ENCODE data around the gene LGALS9.

- TF ChIP-seq CREB1 (CRISPR knock-in tag; IDR thresholded peaks at IDR 0.05; ENCODE audit: low read depth), result no peak
- no peak for TF ChIP-seq EZH2phosphoT487 (IDR thresholded peaks at IDR 0.05; ENCODE audit: unreplicated experiment)
- TF ChIP-seq CTCF (conservative IDR thresholded peaks at IDR 0.05; ENCODE audit: low read depth in 2 of 2), result no peak
- no peak for TF ChIP-seq EZH2 (IDR thresholded peaks at IDR 0.05; ENCODE audit: low read depth, unreplicated experiment)
- no peak for TF ChIP-seq REST (IDR thresholded peaks at IDR 0.05; ENCODE audit: unreplicated experiment)
Measured at GRCh38 chr17:27585792-27586191, 45.2 kb upstream of the LGALS9 start.
